GM19467 (cell line): ENCODE results near the gene CHRNA4.

Experiments used
- ATAC-seq: cut with Tn5 transposase; IDR thresholded peaks from one replicate; pipeline ENCODE4 v1.9.1; 2021; ENCODE audit warnings: mild to moderate bottlenecking, moderate library complexity; ENCODE audit not compliant: unreplicated experiment

The CHRNA4 gene

DNA sequence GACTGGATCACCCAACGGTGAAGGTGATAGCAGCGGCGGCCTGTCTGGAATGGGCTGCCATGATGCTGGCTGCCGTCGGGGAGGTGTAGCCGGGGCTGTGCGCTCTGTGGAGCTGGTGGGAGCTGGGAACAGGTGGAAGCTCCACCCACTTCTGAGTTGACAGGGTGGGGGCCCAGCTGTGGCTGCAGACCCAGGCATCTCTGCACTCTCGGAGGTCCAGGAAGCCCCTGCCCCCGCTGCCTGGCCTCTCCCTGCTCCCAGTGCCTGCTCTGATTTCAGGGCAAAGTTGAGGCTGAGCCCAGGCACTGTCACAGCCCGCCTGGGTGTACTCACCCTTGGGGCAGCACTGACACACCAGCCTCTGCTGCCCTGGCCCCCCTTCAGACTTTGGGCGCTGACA is 18.1 kb upstream of the CHRNA4 start:
- no peak for ATAC-seq

DNA sequence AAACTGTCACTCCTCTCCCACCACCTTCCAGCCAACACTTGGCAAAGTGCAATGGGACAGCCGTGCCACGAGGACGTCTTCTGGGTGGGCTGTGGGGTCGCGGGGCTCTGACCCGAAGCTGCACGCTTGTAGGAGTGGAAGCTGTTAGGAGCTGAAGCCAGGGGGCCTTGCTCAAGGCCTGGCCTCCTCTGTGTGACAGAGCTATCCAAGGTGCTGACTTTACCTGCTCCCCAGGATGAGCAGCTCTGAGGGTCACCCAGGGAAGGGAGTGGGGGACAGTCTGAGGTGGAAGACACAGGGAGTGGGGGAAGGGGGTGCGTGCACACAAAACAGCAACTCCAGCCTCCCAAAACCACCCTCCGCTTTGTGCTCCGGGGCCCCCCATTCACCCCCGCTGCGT is 17.5 kb upstream of the CHRNA4 start:
- no peak for ATAC-seq

DNA sequence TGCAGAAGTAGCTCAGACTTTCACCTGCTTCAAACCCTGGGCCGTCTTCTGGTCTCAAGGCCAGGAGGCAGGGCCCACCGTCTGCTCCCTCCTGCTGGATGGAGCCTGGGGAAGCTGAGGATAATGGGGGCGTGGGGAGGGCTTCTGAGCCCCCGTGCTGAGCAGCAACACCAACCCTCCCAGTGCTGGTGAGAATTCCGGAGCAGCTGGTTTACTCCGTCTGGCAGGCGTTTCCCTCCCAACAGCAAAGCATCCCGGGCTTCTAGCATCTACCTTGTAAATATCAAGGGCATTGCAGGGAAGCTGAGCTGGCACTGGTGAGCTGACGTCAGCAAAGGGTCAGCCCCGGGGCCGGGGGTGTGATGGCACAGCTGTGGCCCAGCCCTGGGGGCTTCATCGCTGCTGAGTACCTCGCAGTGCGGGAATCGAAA is 16.8 kb upstream of the CHRNA4 start:
- ATAC-seq: no peak

DNA sequence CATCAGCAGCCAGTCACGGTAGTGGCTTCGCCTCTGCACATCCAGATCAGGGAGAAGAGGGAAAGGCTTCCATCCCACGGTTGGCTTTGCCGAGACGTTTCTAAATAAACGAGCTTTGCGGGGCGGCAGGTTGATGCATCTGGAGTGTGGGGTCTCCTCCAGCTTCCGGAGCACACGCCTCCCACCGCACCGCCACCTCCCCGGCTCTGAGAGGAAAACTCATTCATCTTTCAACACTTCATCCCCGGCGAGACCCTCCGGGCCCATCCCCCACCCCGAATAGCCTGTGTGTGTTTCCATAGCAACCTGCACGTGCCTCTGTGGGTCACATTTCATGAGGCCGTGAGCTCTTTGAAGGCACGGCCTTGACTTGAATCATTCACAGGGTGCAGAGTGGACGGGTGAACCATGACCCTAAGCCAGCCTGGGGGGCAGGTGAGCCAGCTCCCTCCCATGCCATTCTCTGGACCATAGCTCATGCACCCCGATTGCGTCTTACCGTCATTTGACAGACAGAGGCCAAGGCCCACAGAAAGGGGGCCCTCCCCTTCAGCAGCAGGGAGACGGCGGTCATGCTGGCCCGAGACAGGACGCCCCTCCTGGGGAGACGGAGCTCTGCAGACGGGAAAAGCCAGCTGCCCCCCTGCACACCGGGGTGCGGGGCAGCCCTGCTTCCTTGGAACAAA is 16.2 kb upstream of the CHRNA4 start:
- ATAC-seq: no peak

DNA sequence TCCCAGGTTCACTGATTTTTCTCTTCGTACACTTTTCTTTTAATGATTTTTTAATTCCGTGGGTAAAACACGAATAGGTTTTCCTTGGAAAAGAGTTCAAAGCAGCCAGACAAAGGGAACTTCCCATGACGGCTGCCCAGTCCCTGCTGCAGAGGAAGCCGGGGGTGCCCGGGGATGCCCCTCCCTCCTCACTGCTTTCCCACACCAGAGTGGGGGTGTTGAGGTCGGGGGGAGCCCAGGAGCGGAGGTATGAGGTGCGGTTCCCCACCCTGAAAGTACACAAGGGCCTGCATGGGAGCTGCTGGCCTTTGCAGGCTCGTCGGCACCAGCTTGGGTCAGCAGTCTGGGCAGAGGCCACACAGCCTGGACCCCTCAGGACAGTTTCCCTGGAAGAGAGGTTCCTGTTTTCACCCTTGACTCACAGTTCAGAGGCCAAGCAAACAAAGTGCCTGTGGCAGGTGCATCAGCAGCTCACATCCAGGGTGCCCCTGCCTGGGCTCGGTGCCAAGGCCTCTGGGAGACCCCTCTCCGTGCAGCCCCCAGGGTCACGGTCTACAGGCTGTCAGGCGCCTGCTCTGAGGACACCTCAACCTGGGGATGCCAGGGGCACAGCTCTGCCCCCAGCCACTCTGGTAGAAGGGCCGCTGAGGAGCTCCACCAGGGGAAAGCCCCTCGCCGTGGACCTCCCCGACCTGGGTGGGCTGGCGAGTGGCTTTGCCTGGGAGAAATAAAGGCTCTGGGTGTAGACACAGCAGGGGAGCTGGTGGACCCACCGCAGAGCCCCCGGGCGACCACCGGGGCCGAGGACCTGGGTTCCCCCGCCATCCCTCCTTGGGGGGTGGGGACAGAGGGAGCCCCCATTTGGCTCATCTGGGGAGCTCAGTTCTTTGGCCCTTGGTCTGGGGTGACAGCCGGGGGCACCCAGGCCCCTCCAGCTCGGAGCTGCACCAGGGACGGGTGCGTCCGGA is 15.4 kb upstream of the CHRNA4 start:
- ATAC-seq: no peak

DNA sequence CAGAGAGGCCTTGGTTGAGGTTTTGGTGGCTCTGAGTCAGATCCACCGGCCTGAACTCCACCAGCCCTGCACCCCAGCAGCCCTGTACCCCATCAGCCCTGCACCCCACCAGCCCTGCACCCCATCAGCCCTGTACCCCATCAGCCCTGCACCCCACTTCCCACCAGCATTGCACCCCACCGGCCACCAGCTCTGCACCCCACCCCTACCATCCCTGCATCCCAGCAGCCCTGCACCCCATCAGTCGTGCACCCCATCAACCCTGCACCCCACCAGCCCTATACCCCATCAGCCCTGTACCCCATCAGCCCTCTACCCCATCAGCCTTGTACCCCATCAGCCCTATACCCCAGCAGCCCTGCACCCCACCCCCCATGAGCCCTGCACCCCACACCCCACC is 14.3 kb upstream of the CHRNA4 start:
- no peak for ATAC-seq

DNA sequence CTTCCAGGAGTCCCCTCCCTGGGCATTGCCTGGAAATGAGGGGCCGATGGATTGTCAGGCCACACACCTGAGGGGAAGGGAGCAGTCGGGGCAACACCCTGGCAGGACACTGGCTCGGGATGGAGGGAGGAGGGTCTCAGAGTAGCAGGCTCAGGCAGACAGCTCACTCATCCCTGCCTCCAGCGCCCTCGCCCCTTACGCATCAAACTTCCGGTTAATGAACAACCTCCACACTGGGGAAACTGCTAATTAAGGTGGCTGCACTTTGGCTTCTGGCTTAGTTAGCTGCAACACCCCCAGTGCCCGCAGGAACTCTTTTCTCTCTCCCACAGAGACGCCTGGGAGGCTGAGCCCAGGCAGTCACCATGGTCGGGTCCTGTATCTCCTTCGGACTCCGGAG is 13.4 kb upstream of the CHRNA4 start:
- ATAC-seq: no peak

DNA sequence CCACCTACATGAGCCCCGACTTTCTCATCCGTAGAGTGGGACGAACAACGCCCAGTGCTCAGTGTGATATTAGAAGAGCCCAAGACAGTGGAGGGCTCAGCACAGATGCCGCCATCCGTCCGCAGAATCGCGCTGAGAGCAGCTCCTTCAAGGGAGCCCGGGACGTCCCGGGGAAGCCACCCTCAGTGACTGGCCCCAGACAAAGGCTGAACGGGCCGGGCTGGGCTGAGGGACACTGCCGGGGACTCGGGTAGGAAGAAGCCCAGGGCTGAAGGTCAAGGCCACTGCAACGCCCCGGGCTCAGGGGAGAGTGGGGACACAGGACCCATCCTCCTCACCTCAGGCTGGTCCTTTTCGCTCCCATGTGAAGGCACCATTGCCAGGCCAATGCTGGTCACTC is 12.8 kb upstream of the CHRNA4 start:
- ATAC-seq: no peak

DNA sequence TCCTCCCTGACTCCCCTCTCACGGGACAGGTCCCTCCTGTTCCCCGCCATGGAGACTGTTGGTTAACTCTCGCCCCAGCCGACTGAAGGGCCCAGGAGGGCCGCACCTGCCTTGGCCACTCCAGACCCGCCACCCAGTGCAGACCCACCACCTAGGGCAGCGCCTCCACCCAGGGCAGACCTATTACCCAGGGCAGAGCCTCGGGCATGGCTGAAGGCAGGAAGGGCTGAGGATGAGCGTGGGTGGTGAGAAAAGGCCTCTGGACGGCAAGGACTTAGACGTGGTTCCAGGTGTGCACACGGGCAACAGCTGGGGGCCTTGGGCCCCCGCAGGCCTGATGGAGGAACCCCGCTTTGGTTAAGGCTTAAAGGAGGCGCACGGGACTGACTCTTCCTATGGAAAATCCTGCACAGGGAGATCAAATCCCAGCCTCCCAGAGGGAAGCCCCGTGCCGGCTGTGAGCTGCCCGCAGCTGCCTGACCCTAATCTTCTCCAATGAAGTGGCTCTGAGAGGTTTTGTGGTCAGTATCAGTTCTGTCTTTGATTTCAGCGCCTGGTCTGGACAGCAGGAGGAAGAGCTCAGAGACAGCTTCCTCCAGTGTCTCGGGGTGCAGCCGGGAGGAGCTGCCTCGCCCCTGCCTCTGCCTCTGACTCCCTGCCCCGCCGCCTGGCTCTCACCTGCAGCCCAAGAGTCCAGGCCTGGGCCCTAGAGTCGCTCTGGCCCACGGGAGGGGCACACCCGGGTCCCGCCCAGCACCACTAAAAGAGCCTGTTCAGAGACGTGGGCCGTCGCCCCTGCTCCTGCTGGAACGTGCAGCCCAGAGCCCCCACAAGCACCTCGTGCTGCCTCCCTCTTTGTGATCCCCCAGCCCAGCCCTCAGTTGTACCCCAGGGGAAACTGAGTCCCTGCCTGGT is 12.1 kb upstream of the CHRNA4 start:
- no peak for ATAC-seq

DNA sequence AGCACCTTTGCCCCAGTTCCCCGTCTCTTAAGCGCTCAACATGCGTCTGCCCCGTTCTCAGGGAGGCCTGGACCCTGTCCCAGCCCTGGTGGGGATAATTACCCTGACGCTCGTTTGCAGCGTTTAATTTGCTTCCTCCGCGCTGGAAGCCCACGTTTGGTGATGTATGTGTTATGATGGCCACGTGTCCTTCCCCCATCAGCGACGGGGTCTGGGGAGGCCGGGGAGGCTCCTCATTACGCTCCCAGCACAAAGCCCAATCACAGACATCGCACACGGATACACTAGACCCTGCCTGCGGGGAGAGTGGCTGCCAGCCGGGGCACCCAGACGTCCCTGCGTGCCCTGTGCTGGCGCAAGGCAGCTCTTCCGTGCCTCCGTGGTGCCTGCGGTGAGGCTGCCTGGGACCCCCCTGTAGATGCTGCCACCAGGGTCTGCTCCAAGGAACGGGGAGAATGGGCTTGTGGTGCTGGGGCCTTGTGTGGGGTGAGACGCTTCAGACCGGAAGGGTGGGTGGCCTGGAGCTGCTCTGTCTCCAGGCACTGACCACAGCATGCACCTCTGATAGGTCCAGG is 10.2 kb upstream of the CHRNA4 start:
- ATAC-seq: no peak

DNA sequence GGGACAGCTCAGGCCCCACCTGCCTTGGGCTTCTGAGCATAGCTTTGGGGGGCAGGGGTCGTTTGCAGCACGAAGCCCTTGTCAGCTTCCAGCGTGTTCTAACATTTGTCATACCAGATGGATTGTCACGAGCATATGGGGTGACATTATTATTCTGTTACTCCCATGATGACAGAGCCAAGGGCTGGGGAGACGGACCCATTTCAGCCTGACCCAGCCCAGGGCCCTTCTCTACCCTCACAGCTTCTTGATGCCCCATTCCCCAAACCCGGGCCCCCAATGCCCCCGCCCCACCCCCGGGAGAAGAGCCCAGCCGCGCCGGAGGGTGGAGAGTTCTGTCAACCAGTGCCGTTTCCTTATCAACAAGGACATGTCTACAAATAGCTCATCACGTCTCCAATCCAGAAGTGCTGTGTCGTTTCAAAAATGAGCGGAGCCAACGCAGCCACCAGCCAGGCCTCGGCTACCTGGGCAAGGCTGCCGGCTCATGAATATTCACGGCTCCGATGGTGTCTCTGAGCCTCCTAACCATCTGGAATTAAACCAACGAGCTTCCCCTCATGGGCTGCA is 9.6 kb upstream of the CHRNA4 start:
- no peak for ATAC-seq

DNA sequence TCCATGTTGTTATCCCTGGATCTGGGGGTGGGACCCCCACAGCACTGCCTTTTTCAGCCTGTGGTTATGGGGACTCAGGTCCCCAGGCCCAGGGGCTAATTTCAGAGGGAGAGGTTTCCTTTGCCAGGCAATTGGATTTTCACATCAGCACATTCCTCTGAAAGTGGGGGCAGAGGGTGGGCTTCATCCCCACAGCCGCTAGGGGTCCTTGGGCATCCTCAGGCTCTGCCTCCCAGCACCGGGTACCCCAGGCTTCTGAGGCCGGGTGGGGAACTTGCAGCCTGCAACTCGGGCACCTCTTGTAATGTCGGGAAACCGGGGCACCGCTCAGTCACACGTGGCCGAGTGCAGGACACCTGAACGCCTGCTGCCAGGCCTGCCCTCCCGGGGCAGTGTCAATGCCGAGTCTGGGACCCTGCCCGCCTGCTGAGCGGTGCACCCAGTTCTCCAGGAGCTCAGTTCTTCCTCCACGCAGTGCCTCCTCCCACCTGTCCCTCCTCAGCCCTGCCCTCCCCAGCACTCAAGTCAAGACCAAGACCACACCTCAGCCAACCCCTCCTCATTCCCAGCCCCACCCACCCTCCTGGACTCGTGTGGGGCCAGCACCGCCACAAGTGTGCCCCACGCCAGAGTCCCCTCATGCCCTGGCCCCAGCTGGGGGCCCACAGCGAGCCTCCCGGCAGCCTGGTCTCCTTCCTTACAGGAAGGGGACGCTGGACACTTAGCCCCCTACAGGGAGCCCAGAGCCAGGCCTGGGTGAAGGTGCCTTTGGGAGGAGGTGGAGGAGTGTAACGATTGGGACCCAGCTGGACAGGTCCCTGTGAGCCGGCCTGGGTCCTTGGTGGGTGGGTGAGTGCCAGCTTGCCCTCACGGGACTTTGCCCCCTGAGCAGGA is 8.8 kb upstream of the CHRNA4 start:
- ATAC-seq: no peak

DNA sequence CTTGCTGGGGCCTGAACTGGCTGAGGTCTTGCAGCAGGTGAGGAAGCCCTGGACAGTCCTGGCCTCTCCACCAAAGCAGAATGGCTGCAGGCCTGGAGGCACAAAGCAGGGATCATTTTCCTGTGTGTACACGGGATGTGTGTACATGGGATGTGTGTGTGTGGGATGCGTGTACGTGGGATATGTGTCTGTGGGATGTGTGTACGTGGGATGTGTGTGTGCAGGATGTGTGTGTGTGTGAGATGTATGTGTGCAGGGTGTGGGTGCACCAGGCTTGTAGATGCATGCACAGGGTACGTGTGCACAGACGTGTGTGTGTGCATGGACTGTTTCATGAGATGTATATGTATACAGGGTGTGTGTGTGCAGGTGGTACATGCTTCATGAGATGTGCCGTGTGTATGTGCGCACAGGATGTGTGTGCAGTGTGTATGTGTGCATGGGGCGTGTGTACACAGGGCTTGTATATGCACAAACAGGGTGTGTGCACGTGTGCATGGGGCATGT is 7.9 kb upstream of the CHRNA4 start:
- ATAC-seq: no peak

DNA sequence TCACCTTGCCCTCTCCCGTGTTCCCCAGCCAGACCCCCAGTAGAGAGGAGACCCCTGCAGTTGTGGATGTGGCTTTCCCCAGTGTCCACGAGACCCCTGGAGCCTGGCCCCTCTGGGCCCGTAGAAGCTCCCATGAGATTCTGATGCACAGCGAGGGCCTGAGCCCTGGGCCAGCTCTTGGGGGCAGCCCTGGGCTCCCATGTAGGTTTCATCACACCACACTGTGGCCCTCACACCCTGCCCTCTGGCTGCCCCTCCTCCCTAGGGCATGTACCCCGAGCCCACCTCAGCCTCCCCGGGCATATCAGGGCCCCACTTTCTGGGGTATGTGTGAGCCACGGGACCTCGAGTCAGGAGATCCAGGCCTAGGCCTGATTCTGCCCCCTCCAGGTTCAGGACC is 7.0 kb upstream of the CHRNA4 start:
- no peak for ATAC-seq

DNA sequence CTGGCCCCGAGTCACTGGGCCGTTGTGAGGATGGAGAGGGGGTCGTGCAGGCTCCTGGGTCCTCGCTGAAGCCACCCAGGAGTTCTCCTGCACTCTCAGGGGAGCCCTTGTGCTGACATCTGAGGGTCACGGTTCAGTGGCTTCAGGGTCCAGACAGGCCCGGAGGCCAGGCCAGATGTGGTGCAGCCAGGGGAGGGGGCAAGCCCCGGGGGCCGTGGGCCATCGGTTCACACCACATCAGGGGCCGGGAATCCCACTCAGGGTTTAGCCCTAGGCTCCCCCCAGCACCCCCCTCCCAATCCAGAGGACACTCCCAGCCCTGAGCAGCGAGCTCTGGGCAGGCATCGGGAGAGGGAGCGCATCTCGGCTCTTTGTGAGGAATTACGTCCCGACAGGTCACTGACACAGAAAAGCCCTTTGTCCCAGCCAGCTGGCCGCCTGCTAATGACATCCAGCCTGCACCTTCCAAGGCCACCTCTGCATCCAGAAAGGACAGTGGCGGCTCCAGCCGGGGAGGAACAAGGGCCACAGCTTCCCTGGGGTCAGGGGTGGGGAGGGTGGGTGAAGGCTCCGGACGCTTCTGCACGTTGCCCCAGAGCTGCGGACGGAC is 6.4 kb upstream of the CHRNA4 start:
- no peak for ATAC-seq

DNA sequence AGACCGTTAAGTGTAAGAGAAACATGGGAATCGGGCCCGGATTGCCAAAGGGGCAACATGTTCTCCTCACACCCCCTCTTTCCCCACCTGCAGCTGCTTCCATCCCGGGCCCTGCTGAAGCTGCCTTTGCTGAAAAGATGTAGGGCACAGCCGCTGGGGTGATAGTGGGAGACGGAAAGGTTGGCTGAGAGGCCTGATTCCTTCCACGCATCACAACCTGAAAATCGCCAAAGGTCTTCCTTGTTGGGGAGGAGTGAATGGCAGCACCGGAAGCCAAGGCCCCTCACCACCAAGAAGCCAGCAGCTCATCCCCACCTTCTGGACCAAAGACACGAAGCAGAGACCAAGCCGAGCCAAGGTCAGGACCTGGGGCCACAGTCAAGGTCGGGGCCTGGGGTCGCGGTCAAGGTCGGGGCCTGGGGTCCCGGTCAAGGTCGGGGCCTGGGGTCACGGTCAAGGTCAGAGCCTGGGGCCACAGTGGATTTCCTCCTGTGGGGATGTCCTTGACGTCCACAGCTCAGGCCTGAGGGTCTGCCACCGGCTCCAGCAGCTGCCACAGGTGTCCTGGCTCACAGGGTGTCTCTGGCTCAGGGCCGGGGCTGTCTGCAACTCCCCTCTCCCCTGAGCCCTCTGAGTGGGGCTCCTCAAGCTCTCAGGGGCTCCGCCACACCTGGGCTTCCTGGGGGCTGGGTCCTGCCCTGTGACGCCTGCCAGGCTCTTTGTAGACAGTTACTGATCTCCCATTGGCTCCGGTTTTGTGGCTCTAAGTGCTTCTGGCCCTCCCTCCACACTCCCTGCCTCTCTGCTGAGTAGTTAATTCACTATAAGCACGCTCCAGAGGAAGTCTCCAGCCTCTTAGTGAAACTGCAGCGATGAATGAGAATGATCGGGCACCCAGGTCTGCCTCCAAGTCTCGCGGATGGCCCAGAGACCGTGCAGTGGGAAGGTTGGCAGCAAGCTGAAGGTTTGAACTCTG is 5.5 kb upstream of the CHRNA4 start:
- no peak for ATAC-seq

DNA sequence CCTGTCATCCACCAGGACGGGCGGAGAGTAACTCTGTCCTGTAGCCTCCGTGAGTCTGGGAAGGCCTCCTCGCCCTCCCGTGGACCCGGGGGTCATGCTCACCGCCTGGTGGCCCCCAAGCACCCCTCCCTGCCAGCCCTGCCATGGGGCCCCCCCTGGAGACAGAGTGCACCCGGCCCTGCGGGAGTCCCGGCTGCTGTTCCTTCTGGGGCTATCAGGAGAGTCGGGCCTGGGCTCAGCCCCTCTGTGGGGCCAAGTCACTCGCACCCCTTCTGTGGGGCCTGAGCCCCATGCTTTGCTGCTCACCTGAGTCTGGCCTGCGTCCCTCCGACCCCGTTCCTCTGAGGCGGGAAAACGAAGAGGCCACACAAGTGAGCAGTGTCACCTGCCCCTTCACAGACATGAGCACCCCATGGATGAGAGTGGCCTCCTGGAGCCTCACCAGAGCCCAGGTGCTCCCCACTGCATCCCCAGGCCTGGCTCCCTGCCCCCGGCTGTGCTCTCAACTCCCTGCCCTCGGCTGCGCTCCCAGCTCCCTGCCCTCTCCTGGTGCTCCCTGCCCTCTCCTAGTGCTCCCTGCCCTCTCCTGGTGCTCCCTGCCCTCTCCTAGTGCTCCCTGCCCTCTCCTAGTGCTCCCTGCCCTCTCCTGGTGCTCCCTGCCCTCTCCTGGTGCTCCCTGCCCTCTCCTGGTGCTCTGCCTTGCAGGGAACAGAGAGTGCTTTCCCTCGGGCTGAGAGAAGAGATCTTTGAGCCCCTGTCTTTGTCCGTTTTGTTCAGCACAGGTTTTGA is 4.6 kb upstream of the CHRNA4 start:
- no peak for ATAC-seq
